Erythroblast (primary cell): ENCODE data around the gene CDC42SE2.

ENCODE experiments used
- GATA1 ChIP-seq: IDR thresholded peaks from 2 replicates; pipeline ENCODE4 v1.6.1; 2011; ENCODE audit warnings: low read depth, mild to moderate bottlenecking, control low read depth, low read length, moderate library complexity
- POLR2A ChIP-seq: IDR thresholded peaks from 2 replicates; pipeline ENCODE4 v1.6.1; 2011; ENCODE audit warnings: mild to moderate bottlenecking, low read length

DNA sequence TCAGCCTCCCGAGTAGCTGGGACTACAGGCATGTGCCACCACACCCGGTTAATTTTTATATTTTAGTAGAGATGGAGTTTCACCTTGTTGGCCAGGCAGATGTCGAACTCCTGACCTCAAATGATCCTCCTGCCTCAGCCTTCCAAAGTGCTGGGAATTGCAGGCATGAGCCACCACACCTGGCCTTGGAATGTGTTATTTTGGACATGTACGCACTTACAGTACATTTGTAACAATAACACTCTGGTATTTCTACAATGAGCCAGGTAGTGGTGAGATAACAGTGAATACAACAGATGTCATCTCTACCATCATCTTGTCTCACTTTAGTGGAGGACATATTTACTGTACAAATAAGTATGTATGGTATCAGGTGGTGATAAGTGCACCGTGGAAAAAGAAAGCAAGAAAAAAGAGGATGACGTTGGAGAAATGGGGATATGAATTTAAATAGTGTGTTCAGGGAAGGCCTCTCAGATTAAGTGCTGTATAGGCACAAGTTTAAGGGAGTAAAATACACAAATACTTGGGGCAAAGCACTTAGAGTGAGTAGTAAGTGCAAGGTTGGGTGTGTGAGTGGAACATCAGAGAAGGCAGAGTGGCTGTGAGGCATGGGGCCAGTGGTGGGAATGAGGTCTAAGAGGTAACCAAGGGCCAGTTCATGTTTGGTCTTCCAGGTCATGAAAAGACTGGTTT is 100.1 kb downstream of the CDC42SE2 start:
- TF ChIP-seq POLR2A (no peak), GATA1 (no peak)
